Measurements from ENCODE around the gene LRRK1. TPM values are rescaled to one million over a fixed set of nuclear protein-coding genes. Genes with fewer than 3 reads are reported as not detected.

The LRRK1 gene
- total and polyA plus RNA-seq, 2 experiments from 2014 or later, result 2.6 to 4.5 TPM

GRCh38 chr15:100958326-100959065, 39.3 kb downstream of the LRRK1 start (continued):
- TF ChIP-seq, protein P1, sequence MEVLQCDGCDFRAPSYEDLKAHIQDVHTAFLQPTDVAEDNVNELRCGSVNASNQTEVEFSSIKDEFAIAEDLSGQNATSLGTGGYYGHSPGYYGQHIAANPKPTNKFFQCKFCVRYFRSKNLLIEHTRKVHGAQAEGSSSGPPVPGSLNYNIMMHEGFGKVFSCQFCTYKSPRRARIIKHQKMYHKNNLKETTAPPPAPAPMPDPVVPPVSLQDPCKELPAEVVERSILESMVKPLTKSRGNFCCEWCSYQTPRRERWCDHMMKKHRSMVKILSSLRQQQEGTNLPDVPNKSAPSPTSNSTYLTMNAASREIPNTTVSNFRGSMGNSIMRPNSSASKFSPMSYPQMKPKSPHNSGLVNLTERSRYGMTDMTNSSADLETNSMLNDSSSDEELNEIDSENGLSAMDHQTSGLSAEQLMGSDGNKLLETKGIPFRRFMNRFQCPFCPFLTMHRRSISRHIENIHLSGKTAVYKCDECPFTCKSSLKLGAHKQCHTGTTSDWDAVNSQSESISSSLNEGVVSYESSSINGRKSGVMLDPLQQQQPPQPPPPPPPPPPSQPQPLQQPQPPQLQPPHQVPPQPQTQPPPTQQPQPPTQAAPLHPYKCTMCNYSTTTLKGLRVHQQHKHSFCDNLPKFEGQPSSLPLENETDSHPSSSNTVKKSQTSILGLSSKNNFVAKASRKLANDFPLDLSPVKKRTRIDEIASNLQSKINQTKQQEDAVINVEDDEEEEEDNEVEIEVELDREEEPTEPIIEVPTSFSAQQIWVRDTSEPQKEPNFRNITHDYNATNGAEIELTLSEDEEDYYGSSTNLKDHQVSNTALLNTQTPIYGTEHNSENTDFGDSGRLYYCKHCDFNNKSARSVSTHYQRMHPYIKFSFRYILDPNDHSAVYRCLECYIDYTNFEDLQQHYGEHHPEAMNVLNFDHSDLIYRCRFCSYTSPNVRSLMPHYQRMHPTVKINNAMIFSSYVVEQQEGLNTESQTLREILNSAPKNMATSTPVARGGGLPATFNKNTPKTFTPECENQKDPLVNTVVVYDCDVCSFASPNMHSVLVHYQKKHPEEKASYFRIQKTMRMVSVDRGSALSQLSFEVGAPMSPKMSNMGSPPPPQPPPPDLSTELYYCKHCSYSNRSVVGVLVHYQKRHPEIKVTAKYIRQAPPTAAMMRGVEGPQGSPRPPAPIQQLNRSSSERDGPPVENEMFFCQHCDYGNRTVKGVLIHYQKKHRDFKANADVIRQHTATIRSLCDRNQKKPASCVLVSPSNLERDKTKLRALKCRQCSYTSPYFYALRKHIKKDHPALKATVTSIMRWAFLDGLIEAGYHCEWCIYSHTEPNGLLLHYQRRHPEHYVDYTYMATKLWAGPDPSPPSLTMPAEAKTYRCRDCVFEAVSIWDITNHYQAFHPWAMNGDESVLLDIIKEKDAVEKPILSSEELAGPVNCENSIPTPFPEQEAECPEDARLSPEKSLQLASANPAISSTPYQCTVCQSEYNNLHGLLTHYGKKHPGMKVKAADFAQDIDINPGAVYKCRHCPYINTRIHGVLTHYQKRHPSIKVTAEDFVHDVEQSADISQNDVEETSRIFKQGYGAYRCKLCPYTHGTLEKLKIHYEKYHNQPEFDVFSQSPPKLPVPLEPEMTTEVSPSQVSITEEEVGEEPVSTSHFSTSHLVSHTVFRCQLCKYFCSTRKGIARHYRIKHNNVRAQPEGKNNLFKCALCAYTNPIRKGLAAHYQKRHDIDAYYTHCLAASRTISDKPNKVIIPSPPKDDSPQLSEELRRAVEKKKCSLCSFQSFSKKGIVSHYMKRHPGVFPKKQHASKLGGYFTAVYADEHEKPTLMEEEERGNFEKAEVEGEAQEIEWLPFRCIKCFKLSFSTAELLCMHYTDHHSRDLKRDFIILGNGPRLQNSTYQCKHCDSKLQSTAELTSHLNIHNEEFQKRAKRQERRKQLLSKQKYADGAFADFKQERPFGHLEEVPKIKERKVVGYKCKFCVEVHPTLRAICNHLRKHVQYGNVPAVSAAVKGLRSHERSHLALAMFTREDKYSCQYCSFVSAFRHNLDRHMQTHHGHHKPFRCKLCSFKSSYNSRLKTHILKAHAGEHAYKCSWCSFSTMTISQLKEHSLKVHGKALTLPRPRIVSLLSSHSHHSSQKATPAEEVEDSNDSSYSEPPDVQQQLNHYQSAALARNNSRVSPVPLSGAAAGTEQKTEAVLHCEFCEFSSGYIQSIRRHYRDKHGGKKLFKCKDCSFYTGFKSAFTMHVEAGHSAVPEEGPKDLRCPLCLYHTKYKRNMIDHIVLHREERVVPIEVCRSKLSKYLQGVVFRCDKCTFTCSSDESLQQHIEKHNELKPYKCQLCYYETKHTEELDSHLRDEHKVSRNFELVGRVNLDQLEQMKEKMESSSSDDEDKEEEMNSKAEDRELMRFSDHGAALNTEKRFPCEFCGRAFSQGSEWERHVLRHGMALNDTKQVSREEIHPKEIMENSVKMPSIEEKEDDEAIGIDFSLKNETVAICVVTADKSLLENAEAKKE (CRISPR knock-in tag; IDR thresholded peaks at IDR 0.05), result no peak
- TF ChIP-seq CREB1 (CRISPR knock-in tag; IDR thresholded peaks at IDR 0.05; ENCODE audit: low read depth) (no peak), CTCF (conservative IDR thresholded peaks at IDR 0.05; ENCODE audit: low read depth in 2 of 2) (no peak), ZNF114 (CRISPR knock-in tag; IDR thresholded peaks at IDR 0.05) (no peak), STAT1 (IDR thresholded peaks at IDR 0.05; ENCODE audit: unreplicated experiment) (no peak), NANOG (IDR thresholded peaks at IDR 0.05; ENCODE audit: borderline replicate concordance) (no peak)

Data from GM23338 (cell line).